Ascending aorta (tissue), 2 donors: Measurements from ENCODE around the gene ELANE. TPM values are rescaled to one million over a fixed set of nuclear protein-coding genes. Genes with fewer than 3 reads are reported as not detected.
A peak's percentile ranks its signal among the peaks of the same experiment; 100 is the strongest.
"Not testable (repeated sequence)": the region's sequence is repeated elsewhere in the genome, so short reads cannot be mapped to it uniquely, and the experiment has no call there.

ENCODE experiments used
- DNase-seq, 2 donors: peaks; one replicate each; pipeline ENCODE4 v3.0.0-alpha.2; 2019; ENCODE audit warnings: low spot score in 2 of 2
- H3K27ac ChIP-seq, 2 donors: fragments of 200-600 bp; sonication (generic); one replicate each; pipeline ENCODE4 v1.5.1; 2016 to 2017; ENCODE audit warnings: mild to moderate bottlenecking in 1 of 2
- H3K27me3 ChIP-seq: fragments of 200-600 bp; sonication (generic); one replicate; pipeline ENCODE4 v1.5.1; 2017
- H3K36me3 ChIP-seq, 2 donors: fragments of 200-600 bp; sonication (generic); one replicate each; pipeline ENCODE4 v1.5.1; 2016
- H3K4me1 ChIP-seq, 2 donors: fragments of 200-600 bp; sonication (generic); one replicate each; pipeline ENCODE4 v1.5.1; 2016 to 2017; ENCODE audit warnings: mild to moderate bottlenecking in 1 of 2
- H3K4me3 ChIP-seq, 2 donors: fragments of 200-600 bp; sonication (generic); one replicate each; pipeline ENCODE4 v1.5.1; 2016 to 2017; ENCODE audit warnings: mild to moderate bottlenecking in 1 of 2
- H3K9me3 ChIP-seq, 2 donors: fragments of 200-600 bp; sonication (generic); one replicate each; pipeline ENCODE4 v1.5.1; 2016
- intact Hi-C: fragments of 100-400 bp; cut with DNase I; formaldehyde crosslinking; loops from one replicate; pipeline ENCODE4 v1.15.1; 2023
- total RNA-seq: library from RNA; depleted of rRNA; stranded (reverse); fragments of >200 nt; gene quantifications from one replicate; pipeline ENCODE4 v1.1.0, GENCODE V29; 2016
- TF ChIP-seq, protein P1 (sequence below), 3 experiments: fragments of 200-600 bp in 2 of 3; fragments of 450-650 bp in 1 of 3; sonication (generic) in 2 of 3; IDR thresholded peaks; one replicate each; pipeline ENCODE4 v1.5.1; 2016 to 2019; ENCODE audit warnings: antibody characterized with exemption in 3 of 3, mild to moderate bottlenecking in 1 of 3, moderate library complexity in 1 of 3

ELANE gene
- total RNA-seq, 1 donor from 2014 or later, result not detected

DNA sequence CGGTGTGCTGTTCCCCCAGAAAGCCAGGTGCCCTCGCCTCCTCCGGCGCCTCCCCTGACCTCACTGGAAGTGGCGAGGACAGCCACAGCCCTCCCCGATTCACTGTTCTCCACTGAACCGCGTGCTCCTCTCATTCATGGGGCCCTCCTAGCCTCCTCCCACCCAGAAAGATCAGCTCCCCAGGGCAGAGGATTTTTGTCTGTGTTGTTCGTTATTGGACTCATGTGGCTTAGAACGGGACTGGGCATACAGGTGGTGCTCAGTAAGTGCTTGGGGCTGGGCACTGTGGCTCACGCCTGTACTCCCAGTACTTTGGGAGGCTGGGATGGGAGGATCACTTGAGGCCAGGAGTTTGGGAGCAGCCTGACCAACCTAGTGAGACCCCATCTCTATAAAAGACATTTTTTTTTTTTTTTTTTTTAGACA is 7.5 kb upstream of the ELANE start:
- H3K36me3 ChIP-seq, result no peaks in the 10 kb centered on the region
- H3K9me3 ChIP-seq, result no peaks in the 10 kb centered on the region
- no peak overlapping the region for H3K4me3 ChIP-seq
- intact Hi-C loops, result no loop called here
- H3K4me1 ChIP-seq, result peaks cover 7% of the 10 kb centered on the region in 2 donors
- DNase-seq, result no peak
- H3K27ac ChIP-seq, result no peak overlapping the region
- TF ChIP-seq, protein P1, sequence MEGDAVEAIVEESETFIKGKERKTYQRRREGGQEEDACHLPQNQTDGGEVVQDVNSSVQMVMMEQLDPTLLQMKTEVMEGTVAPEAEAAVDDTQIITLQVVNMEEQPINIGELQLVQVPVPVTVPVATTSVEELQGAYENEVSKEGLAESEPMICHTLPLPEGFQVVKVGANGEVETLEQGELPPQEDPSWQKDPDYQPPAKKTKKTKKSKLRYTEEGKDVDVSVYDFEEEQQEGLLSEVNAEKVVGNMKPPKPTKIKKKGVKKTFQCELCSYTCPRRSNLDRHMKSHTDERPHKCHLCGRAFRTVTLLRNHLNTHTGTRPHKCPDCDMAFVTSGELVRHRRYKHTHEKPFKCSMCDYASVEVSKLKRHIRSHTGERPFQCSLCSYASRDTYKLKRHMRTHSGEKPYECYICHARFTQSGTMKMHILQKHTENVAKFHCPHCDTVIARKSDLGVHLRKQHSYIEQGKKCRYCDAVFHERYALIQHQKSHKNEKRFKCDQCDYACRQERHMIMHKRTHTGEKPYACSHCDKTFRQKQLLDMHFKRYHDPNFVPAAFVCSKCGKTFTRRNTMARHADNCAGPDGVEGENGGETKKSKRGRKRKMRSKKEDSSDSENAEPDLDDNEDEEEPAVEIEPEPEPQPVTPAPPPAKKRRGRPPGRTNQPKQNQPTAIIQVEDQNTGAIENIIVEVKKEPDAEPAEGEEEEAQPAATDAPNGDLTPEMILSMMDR (IDR thresholded peaks at IDR 0.05), result no peak
- H3K27me3 ChIP-seq, result peaks cover 32% of the 10 kb centered on the region

DNA sequence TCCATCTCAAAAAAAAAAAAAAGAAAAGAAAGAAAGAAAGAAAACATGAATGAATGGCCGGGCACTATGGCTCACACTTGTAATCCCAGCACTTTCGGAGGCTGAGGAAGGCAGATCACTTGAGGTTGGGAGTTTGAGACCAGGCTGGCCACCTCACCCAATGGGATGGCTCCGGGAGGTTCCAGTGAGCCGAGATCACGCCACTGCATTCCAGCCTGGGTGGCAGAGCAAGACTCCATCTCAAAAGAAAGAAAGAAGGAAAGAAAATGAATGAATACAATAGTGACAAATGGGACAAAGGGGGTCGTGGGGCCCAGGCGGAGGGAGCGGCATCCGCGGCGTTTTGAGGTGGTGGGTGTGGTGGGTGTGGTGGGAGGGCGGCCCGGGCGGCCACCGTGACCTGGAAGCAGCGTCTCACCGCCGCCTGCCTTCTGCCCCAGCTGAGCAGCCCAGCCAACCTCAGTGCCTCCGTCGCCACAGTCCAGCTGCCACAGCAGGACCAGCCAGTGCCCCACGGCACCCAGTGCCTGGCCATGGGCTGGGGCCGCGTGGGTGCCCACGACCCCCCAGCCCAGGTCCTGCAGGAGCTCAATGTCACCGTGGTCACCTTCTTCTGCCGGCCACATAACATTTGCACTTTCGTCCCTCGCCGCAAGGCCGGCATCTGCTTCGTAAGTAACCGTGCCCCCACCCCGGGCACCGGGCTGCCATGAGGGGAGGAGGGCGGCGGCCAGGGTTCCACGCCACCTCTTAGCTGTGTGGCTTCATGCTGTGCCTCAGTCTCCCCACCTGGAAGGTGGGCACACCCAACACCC is 6.2 kb upstream of the ELANE start:
- intact Hi-C loops, result no loop called here
- Histone ChIP-seq H3K4me3 (no peak overlapping the region), H3K27me3 (peaks cover 32% of the 10 kb centered on the region), H3K4me1 (peaks cover 7 to 10% of the 10 kb centered on the region in 2 donors), H3K27ac (no peak overlapping the region), H3K36me3 (no peaks in the 10 kb centered on the region), H3K9me3 (no peaks in the 10 kb centered on the region)
- DNase-seq, result no peak
- TF ChIP-seq, protein P1 (IDR thresholded peaks at IDR 0.05), result no peak

DNA sequence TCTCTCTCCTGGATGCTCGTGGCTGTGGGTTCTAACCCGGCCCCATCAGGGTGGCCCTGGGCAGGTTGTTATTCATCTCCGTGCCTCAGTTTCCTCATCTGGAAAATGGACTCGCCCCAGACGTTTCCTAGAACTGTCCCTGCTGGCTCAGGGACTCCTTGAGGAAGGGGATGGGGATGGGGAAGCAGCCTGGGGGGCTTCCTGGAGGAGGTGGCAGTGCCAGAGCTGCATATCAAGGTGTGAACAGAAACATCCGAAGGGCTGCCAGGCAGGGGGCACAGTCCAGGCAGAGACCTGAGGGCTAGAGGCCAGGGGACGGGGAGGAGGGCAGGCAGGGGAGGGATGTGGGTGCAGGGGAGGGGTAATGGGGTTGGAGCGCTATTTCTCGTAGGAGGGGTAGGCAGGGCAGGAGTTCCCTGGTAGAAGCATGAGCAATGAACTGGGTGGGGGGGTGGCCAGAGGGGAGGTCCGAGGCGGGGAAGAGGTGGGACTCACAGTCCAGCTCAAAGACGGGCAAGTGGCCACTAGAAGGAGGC is 3.6 kb upstream of the ELANE start:
- DNase-seq, result no peak
- TF ChIP-seq, protein P1 (IDR thresholded peaks at IDR 0.05), result no peak
- H3K9me3 ChIP-seq, result no peaks in the 10 kb centered on the region
- H3K4me3 ChIP-seq, result no peak overlapping the region
- H3K4me1 ChIP-seq, result peaks cover 4 to 8% of the 10 kb centered on the region in 2 donors
- H3K27me3 ChIP-seq, result peaks cover 42% of the 10 kb centered on the region
- intact Hi-C loops, result no loop called here
- H3K27ac ChIP-seq, result peak overlapping the region in 1 of 2 donors; percentile 19
- H3K36me3 ChIP-seq, result no peaks in the 10 kb centered on the region

DNA sequence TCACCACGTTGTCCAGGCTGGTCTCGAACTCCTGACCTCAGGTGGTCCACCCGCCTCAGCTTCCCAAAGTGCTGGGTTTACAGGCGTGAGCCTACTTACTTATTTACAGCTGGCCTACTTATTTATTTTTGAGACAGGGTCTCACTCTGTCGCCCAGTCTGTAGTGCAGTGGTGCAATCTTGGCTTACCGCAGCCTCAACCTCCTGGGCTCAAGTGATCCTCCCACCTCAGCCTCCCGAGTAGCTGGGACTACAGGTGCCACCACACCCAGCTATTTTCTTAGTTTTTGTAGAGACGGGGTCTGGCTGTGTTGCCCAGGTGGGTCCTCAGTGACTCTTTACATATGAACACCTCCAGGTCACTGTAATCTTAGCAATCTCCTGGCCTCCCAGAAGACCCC is 2.9 kb upstream of the ELANE start:
- H3K4me1 ChIP-seq, H3K27ac ChIP-seq, H3K36me3 ChIP-seq, DNase-seq, H3K9me3 ChIP-seq, intact Hi-C loops, H3K4me3 ChIP-seq: not testable (repeated sequence)
- H3K27me3 ChIP-seq, result peaks cover 36% of the 10 kb centered on the region

DNA sequence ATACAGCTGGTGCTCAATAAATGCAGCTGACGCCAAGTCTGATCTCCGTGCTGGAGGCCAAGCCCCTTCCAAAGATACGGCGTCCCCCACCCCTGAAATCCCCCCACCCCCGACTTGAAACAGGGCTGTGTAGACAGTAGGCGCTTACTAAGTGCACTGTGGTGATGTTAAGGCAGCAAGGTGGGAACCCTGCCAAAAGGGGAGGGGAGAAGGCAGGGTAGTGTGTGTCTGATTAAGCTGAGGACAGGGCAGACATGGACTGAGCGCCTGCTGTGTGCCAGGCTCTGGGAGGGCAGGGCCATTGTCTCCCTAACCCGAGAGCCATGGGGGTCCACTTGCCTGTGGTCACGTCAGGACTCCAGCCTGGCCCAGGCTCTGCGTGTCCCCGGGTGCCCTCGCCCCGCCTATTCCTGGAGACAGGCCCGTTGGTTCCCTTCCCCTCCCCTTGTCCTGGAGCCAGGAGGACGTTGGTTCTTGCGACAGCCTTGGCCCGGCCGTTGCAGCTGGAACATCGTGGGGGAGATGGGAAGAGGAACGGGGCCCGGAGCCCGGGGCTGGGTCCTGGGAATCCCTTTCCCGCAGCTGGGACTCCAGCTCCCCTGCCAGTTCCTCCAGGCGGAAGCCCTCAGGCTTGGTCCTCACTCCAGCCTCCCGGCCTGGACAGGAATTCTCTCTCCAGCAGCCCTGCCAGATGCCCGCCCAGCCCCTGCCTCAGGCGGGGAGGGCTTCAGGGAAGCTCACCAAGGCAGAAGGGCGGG is 1.7 kb upstream of the ELANE start:
- Histone ChIP-seq H3K27me3 (peaks cover 32% of the 10 kb centered on the region), H3K4me1 (peaks cover 0 to 5% of the 10 kb centered on the region in 2 donors), H3K36me3 (no peaks in the 10 kb centered on the region), H3K9me3 (no peaks in the 10 kb centered on the region), H3K4me3 (peak overlapping the region in 1 of 2 donors; percentile 34), H3K27ac (peak overlapping the region; percentile 47 to 49)
- DNase-seq, result peak; percentile 59 to 93
- intact Hi-C loops, result no loop called here
- TF ChIP-seq, protein P1 (IDR thresholded peaks at IDR 0.05), result no peak

DNA sequence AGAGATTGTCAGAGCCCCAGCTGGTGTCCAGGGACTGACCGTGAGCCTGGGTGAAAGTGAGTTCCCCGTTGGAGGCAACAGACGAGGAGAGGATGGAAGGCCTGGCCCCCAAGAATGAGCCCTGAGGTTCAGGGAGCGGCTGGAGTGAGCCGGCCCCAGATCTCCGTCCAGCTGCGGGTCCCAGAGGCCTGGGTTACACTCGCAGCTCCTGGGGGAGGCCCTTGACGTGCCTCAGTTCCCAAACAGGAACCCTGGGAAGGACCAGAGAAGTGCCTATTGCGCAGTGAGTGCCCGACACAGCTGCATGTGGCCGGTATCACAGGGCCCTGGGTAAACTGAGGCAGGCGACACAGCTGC is 1.1 kb upstream of the ELANE start:
- intact Hi-C loops, result no loop called here
- Histone ChIP-seq H3K27me3 (peaks cover 27% of the 10 kb centered on the region), H3K9me3 (no peaks in the 10 kb centered on the region), H3K4me3 (peak overlapping the region in 1 of 2 donors; percentile 34), H3K27ac (peak overlapping the region; percentile 47 to 49), H3K4me1 (peaks cover 0 to 5% of the 10 kb centered on the region in 2 donors), H3K36me3 (no peaks in the 10 kb centered on the region)
- no peak for DNase-seq
- TF ChIP-seq, protein P1 (IDR thresholded peaks at IDR 0.05), result no peak
